ENCODE data around the gene SSUH2.

- TF ChIP-seq GATA2 (IDR thresholded peaks at IDR 0.05; ENCODE audit: low read depth, low read length) (no peak), GATA3 (IDR thresholded peaks at IDR 0.05; ENCODE audit: low read depth, low read length) (no peak)
Observed at GRCh38 chr3:8635125-8635524, 9.5 kb downstream of the SSUH2 start.
